IMR-90 (cell line): ENCODE measurements around the gene NUDT6. TPM values are rescaled to one million over a fixed set of nuclear protein-coding genes. Genes with fewer than 3 reads are reported as not detected.

Source experiments
- ATAC-seq: fragments of 200-7000 bp; cut with Tn5 transposase; 2 replicates; pipeline ENCODE4 v1.9.1; 2020; ENCODE audit warnings: low read depth, mild to moderate bottlenecking, moderate library complexity
- BruUV-seq: library from RNA; stranded (reverse); fragments of 400-500 nt; replicated peaks from 2 replicates; lab custom pipeline; 2021; lab: Mats Ljungman, UMichigan
- CTCF ChIA-PET: fragments of 300-600 bp; formaldehyde crosslinking; extraction: SDS; loops from one replicate; lab custom pipeline; 2021; ENCODE audit warnings: antibody characterized with exemption; lab: Yijun Ruan, JAX
- POLR2A ChIA-PET: fragments of 300-600 bp; sonication (Branson Sonifier 250); formaldehyde crosslinking; loops from one replicate; lab custom pipeline; 2022; ENCODE audit warnings: antibody characterized with exemption; ENCODE audit not compliant: unreplicated experiment; lab: Charles Lee
- DNase-seq: peaks from one replicate; pipeline ENCODE4 v3.0.0; 2013
- H2AFZ ChIP-seq: replicated peaks from 2 replicates; pipeline ENCODE3; 2013; ENCODE audit warnings: low read length, mild to moderate bottlenecking; ENCODE audit not compliant: poor library complexity
- H2AK5ac ChIP-seq: 2 replicates; pipeline ENCODE4 v1.6.1; 2013; ENCODE audit warnings: low read depth, low read length, inconsistent platforms
- H2AK9ac ChIP-seq: replicated peaks from 2 replicates; pipeline ENCODE3; 2013; ENCODE audit warnings: mild to moderate bottlenecking, low read depth, low read length, moderate library complexity; ENCODE audit not compliant: poor library complexity
- H2BK120ac ChIP-seq: 2 replicates; pipeline ENCODE4 v1.6.1; 2013; ENCODE audit warnings: low read depth, low read length, inconsistent platforms
- H2BK15ac ChIP-seq: 3 replicates; pipeline ENCODE4 v1.6.1; 2013; ENCODE audit warnings: low read depth, low read length, inconsistent platforms
- H2BK20ac ChIP-seq: 2 replicates; pipeline ENCODE4 v1.6.1; 2013; ENCODE audit warnings: low read depth, mild to moderate bottlenecking, inconsistent platforms, low read length, moderate library complexity
- H2BK5ac ChIP-seq: 2 replicates; pipeline ENCODE4 v1.6.1; 2013; ENCODE audit warnings: mild to moderate bottlenecking, low read depth, low read length, inconsistent platforms; ENCODE audit not compliant: poor library complexity, severe bottlenecking
- H3K14ac ChIP-seq: replicated peaks from 2 replicates; pipeline ENCODE4 v1.6.1; 2013; ENCODE audit warnings: low read depth, low read length, inconsistent platforms
- H3K18ac ChIP-seq: 2 replicates; pipeline ENCODE4 v1.6.1; 2013; ENCODE audit warnings: low read depth, low read length, control low read depth
- H3K23ac ChIP-seq: 2 replicates; pipeline ENCODE4 v1.6.1; 2013; ENCODE audit warnings: low read depth, low read length, inconsistent platforms
- H3K27ac ChIP-seq: 2 replicates; pipeline ENCODE4 v1.5.1; 2013; ENCODE audit warnings: mild to moderate bottlenecking, control low read depth, low read length; ENCODE audit not compliant: insufficient read depth
- H3K27me3 ChIP-seq: 2 replicates; pipeline ENCODE4 v1.6.1; 2013; ENCODE audit warnings: low read length; ENCODE audit not compliant: control insufficient read depth, insufficient read depth
- H3K36me3 ChIP-seq: 2 replicates; pipeline ENCODE4 v1.6.1; 2013; ENCODE audit warnings: low read length, mixed read lengths; ENCODE audit not compliant: control insufficient read depth, insufficient read depth
- H3K4ac ChIP-seq: 2 replicates; pipeline ENCODE4 v1.6.1; 2013; ENCODE audit warnings: low read depth, low read length, inconsistent platforms
- H3K4me1 ChIP-seq: 2 replicates; pipeline ENCODE4 v1.6.1; 2013; ENCODE audit warnings: low read length, mixed read lengths; ENCODE audit not compliant: control insufficient read depth, insufficient read depth
- H3K4me2 ChIP-seq: 2 replicates; pipeline ENCODE4 v1.6.1; 2013; ENCODE audit warnings: low read depth, mild to moderate bottlenecking, control low read depth, low read length, moderate library complexity
- H3K4me3 ChIP-seq: 2 replicates; pipeline ENCODE4 v1.5.1; 2013; ENCODE audit warnings: low read depth, mild to moderate bottlenecking, control low read depth, low read length, moderate library complexity; ENCODE audit not compliant: insufficient read depth
- H3K56ac ChIP-seq: 2 replicates; pipeline ENCODE4 v1.6.1; 2013; ENCODE audit warnings: low read length, inconsistent platforms; ENCODE audit not compliant: insufficient read depth; ENCODE audit errors: extremely low read depth
- H3K79me1 ChIP-seq, 2 experiments: 2 replicates each; pipeline ENCODE4 v1.6.1; 2013; ENCODE audit warnings: low read length in 2 of 2, inconsistent platforms in 1 of 2, low read depth in 1 of 2
- H3K9ac ChIP-seq: 2 replicates; pipeline ENCODE4 v1.6.1; 2013; ENCODE audit warnings: low read depth, low read length, control low read depth
- H3K9me1 ChIP-seq: 2 replicates; pipeline ENCODE4 v1.6.1; 2013; ENCODE audit warnings: low read length, inconsistent platforms; ENCODE audit not compliant: insufficient read depth
- H3K9me3 ChIP-seq: 2 replicates; pipeline ENCODE4 v1.6.1; 2013; ENCODE audit warnings: low read length; ENCODE audit not compliant: control insufficient read depth, insufficient read depth
- H4K20me1 ChIP-seq: 2 replicates; pipeline ENCODE4 v1.6.1; 2013; ENCODE audit warnings: low read length, inconsistent platforms; ENCODE audit not compliant: insufficient read depth
- H4K5ac ChIP-seq: 2 replicates; pipeline ENCODE4 v1.6.1; 2013; ENCODE audit warnings: mild to moderate bottlenecking, low read depth, low read length, control low read depth
- H4K8ac ChIP-seq, 2 experiments: 2 replicates each; pipeline ENCODE4 v1.6.1; 2013; ENCODE audit warnings: low read depth in 2 of 2, low read length in 2 of 2, control low read depth in 1 of 2, inconsistent platforms in 1 of 2
- H4K91ac ChIP-seq: 2 replicates; pipeline ENCODE4 v1.6.1; 2013; ENCODE audit warnings: low read depth, low read length, inconsistent platforms; ENCODE audit not compliant: insufficient read depth
- BHLHE40 ChIP-seq: fragments of 150-350 bp; IDR thresholded peaks from 2 replicates; pipeline ENCODE4 v1.6.1; 2016; ENCODE audit warnings: mild to moderate bottlenecking, low read depth, low read length
- NFE2L2 ChIP-seq: fragments of 150-350 bp; IDR thresholded peaks from 2 replicates; pipeline ENCODE4 v1.6.1; 2016; ENCODE audit warnings: low read depth, mild to moderate bottlenecking, low read length
- POLR2A ChIP-seq: IDR thresholded peaks from 2 replicates; pipeline ENCODE4 v1.6.1; 2012; ENCODE audit warnings: mild to moderate bottlenecking, low read depth, low read length
- WGBS, 2 experiments: methylation state at CpG; one replicate each; pipeline versions ENCODE4 v1.1.5 to v1.1.7; 2013; ENCODE audit warnings: missing lambda C conversion rate in 2 of 2; ENCODE audit not compliant: insufficient read length in 1 of 2; ENCODE audit errors: extremely low coverage in 2 of 2; 5-methylcytosine and 5-hydroxymethylcytosine counted together
- dilution Hi-C: fragments of 300-500 bp; cut with HindIII; formaldehyde crosslinking; loops from one replicate; pipeline ENCODE4 v1.14.3; 2018; ENCODE audit warnings: low sequenced_read_pairs; ENCODE audit not compliant: unreplicated experiment
- in situ Hi-C: fragments of 300-500 bp; cut with MboI; formaldehyde crosslinking; loops from 3 replicates; pipeline ENCODE4 v1.14.3; 2019; ENCODE audit warnings: low sequenced_read_pairs, inconsistent platforms, mixed read lengths
- intact Hi-C: fragments of 100-400 bp; cut with micrococcal nuclease; formaldehyde crosslinking; loops from 2 replicates; pipeline ENCODE4 v1.10.0; 2022
- polyA plus RNA-seq, 3 experiments: library from polyadenylated mRNA; depleted of rRNA; stranded (reverse); fragments of >200 nt; gene quantifications; 2 replicates each; pipeline ENCODE4 v1.2.3, GENCODE V29; 2012; ENCODE audit warnings: low replicate concordance in 1 of 3
- total RNA-seq: library from RNA; depleted of rRNA; stranded (reverse); fragments of >200 nt; gene quantifications from 2 replicates; pipeline ENCODE4 v1.2.3, GENCODE V29; 2012

NUDT6 gene
- total and polyA plus RNA-seq, 2 of the 4 experiments (the other 2 are of a cell fraction) = 2.7 to 4.8 TPM

DNA sequence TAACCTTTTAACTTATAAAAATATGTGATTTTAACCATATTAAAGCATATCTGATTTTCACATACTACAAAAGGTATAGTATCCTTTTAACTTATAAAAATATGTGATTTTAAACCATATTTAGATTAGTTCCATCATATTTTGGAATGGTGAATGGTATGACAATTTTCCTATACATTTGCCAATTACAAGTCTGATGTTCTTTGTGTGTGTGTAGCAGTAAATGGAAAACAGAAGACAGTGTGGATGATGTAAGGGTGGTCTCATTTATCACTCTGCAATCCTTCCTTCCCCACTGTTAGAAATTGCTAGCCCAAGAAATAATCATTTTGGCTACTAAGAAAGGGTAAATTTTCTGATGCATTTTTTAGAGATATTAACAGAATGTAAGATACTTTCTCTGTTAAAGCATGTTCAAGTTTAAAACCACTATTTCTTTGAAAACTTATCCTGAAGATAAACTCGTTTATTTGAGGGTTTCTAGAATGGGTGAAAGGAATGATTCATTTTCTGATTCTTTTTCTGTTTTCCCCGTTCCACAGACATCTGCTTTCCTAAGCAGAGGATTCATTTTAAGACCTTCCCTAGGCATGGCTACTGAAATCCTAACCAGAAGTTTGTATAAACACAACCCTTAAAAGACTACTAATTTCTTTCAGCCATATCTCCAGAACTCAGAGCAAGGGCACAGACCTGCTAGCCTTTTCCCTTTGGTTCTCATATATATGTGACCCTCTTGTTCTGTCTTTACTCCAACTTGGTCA is 21.0 kb downstream of the NUDT6 start:
- Histone ChIP-seq H2AFZ (no peak overlapping the region), H3K9ac (no peak overlapping the region), H3K14ac (peak overlapping the region; percentile 44), H4K20me1 (no peaks in the 10 kb centered on the region), H3K4me2 (no peak overlapping the region), H2AK5ac (peak overlapping the region; percentile 36; the same call in 1 of the 2 replicates), H3K23ac (no peak overlapping the region; the same call in 1 of the 2 replicates), H2BK20ac (no peak overlapping the region), H4K91ac (no peak overlapping the region; the same call in 1 of the 2 replicates), H3K79me1 (peaks cover 5 to 11% of the 10 kb centered on the region in 2 experiments; a peak in 3 of 4 replicates), H3K4ac (no peak overlapping the region), H3K4me3 (no peak overlapping the region), H3K27me3 (no peaks in the 10 kb centered on the region), H4K8ac (peak overlapping the region in 1 of 2 experiments; percentile 26; a peak in 2 of 4 replicates), H2AK9ac (no peak overlapping the region), H2BK15ac (no peak overlapping the region), H2BK120ac (peak overlapping the region; percentile 30), H3K18ac (peak overlapping the region; percentile 14; the same call in 1 of the 2 replicates), H3K9me3 (no peaks in the 10 kb centered on the region), H3K27ac (no peak overlapping the region), H3K56ac (0 out of 2 replicates have a peak overlapping the region, but pooled peaks have one; percentile 18), H3K36me3 (no peaks in the 10 kb centered on the region; the same call in 1 of the 2 replicates), H4K5ac (no peak overlapping the region), H2BK5ac (peak overlapping the region; percentile 60), H3K9me1 (peaks cover 10% of the 10 kb centered on the region), H3K4me1 (peaks cover 11% of the 10 kb centered on the region)
- in situ Hi-C loops = loop anchor here (25.0 kb wide), 1 partner anchor 589 kb away; no protein-coding TSS in a partner anchor
- no peak for TF ChIP-seq POLR2A
- TF ChIP-seq NFE2L2 = no peak
- TF ChIP-seq BHLHE40 = no peak
- WGBS, 2 experiments = 17% methylated on average over 1 of the region's 2 CpGs; no CpG with 5 or more reads in 1 of the 2 experiments
- intact Hi-C loops = no loop called here
- ATAC-seq (peak; percentile 31), DNase-seq (peak; percentile 58)
- dilution Hi-C loops = loop anchor here (25.0 kb wide), 2 partner anchors 139 to 289 kb away; partner anchors contain the start of gene IL21
- ChIA-PET CTCF (no interaction called here), POLR2A (no interaction called here)
- no TSS peak for BruUV-seq
